ENCODE results near the gene TRAPPC6A. TPM values are rescaled to one million over a fixed set of nuclear protein-coding genes. Genes with fewer than 3 reads are reported as not detected.
A peak's percentile ranks its signal among the peaks of the same experiment; 100 is the strongest.

The TRAPPC6A gene
- total and polyA plus RNA-seq, 9 of the 15 experiments (the other 6 are each of a cell fraction or from before 2014, with no cell fraction given) = 0.82 to 23.6 (median 11.6) TPM

DNA sequence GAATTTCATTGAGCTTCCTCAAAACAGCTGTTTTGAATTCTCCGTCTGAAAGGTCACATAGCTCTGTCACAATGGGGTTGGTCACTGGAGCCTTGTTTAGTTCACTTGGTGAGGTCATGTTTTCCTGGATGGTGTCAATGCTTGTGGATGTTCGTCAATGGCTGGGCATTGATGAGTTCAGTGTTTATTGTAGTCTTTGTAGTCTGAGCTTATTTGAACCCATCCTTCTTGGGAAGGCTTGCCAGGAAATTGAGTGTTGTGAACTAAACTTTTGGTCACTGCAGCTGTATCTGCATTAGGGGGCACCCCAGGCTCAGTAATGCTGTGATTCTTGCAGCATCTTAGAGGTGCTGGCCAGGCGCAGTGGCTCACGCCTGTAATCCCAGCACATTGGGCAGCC, 22.5 kb upstream of the TRAPPC6A start:
- Histone ChIP-seq H3K27me3 (ENCODE audit: control insufficient read depth in 2 of 2, insufficient read depth in 2 of 2, low read length in 2 of 2) (peaks cover 0 to 5% of the 10 kb centered on the region in 2 experiments; a peak in 1 of 5 replicates), H3K4me3 (no peak overlapping the region), H3K4me1 (replicated peaks in 1 of 2; ENCODE audit: control insufficient read depth in 2 of 2, insufficient read depth in 2 of 2, low read length in 2 of 2) (no peaks in the 10 kb centered on the region; a peak in 2 of 5 replicates), H3K27ac (ENCODE audit: extremely low read depth, low read depth, low read length) (no peak overlapping the region), H3K9ac (ENCODE audit: insufficient read depth in 1 of 2, low read depth in 2 of 2, low read length in 2 of 2) (no peak overlapping the region), H4K20me1 (replicated peaks; ENCODE audit: control insufficient read depth, insufficient read depth, low read length) (no peaks in the 10 kb centered on the region), H3K9me3 (replicated peaks; ENCODE audit: control insufficient read depth, insufficient read depth, low read depth, low read length) (no peaks in the 10 kb centered on the region), H3K79me2 (ENCODE audit: control insufficient read depth, insufficient read depth, low read length) (no peaks in the 10 kb centered on the region), H3K36me3 (ENCODE audit: control insufficient read depth, insufficient read depth, low read length) (no peaks in the 10 kb centered on the region), H3K4me2 (ENCODE audit: insufficient read depth, low read length) (no peak overlapping the region), H2AFZ (ENCODE audit: low read depth, low read length) (no peak overlapping the region), H3K9me1 (ENCODE audit: control insufficient read depth, insufficient read depth, low read length) (no peaks in the 10 kb centered on the region)
- 25% methylated on average over 4 of the region's 4 CpGs for WGBS (ENCODE audit: insufficient coverage, low coverage, missing lambda C conversion rate)
- BruUV-seq (replicated peaks) = no TSS peak
- intact Hi-C loops (cut with micrococcal nuclease) (loop anchor here (1.0 to 2.0 kb wide), 2 partner anchors 48 to 138 kb away; no protein-coding TSS in a partner anchor), in situ Hi-C loops (cut with MboI) (loop anchor here (5.0 kb wide), 1 partner anchor 137 kb away; no protein-coding TSS in a partner anchor)
- FAIRE-seq (peak; percentile 78), DNase-seq (ENCODE audit: extremely low read depth in 1 of 4, low spot score in 3 of 4) (peak in 2 of 4 experiments; percentile 33 to 73), ATAC-seq (peak; percentile 87)
- CTCF ChIA-PET (ENCODE audit: low intra/inter-chr PET ratio) = interaction anchor here (1.4 to 2.1 kb wide), 3 partner anchors 48 to 278 kb away, joined by 7 to 8 read pairs (median 7); no protein-coding TSS in a partner anchor
- POLR2A ChIA-PET = interaction anchor here (0.6 to 1.2 kb wide), 4 partner anchors 18 to 470 kb away, joined by 3 to 5 read pairs (median 3); no protein-coding TSS in a partner anchor
- TF ChIP-seq, protein P1, sequence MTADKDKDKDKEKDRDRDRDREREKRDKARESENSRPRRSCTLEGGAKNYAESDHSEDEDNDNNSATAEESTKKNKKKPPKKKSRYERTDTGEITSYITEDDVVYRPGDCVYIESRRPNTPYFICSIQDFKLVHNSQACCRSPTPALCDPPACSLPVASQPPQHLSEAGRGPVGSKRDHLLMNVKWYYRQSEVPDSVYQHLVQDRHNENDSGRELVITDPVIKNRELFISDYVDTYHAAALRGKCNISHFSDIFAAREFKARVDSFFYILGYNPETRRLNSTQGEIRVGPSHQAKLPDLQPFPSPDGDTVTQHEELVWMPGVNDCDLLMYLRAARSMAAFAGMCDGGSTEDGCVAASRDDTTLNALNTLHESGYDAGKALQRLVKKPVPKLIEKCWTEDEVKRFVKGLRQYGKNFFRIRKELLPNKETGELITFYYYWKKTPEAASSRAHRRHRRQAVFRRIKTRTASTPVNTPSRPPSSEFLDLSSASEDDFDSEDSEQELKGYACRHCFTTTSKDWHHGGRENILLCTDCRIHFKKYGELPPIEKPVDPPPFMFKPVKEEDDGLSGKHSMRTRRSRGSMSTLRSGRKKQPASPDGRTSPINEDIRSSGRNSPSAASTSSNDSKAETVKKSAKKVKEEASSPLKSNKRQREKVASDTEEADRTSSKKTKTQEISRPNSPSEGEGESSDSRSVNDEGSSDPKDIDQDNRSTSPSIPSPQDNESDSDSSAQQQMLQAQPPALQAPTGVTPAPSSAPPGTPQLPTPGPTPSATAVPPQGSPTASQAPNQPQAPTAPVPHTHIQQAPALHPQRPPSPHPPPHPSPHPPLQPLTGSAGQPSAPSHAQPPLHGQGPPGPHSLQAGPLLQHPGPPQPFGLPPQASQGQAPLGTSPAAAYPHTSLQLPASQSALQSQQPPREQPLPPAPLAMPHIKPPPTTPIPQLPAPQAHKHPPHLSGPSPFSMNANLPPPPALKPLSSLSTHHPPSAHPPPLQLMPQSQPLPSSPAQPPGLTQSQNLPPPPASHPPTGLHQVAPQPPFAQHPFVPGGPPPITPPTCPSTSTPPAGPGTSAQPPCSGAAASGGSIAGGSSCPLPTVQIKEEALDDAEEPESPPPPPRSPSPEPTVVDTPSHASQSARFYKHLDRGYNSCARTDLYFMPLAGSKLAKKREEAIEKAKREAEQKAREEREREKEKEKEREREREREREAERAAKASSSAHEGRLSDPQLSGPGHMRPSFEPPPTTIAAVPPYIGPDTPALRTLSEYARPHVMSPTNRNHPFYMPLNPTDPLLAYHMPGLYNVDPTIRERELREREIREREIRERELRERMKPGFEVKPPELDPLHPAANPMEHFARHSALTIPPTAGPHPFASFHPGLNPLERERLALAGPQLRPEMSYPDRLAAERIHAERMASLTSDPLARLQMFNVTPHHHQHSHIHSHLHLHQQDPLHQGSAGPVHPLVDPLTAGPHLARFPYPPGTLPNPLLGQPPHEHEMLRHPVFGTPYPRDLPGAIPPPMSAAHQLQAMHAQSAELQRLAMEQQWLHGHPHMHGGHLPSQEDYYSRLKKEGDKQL (CRISPR knock-in tag; IDR thresholded peaks at IDR 0.05; ENCODE audit: borderline replicate concordance) = no peak
- TF ChIP-seq ARID2 (IDR thresholded peaks at IDR 0.05) (peak; percentile 73), DACH1 (IDR thresholded peaks at IDR 0.05; ENCODE audit: partially characterized antibody) (peak; percentile 59), SMC3 (conservative IDR thresholded peaks at IDR 0.05; ENCODE audit: insufficient read depth, low read depth, low read length) (peak; percentile 84), SMARCE1 (IDR thresholded peaks at IDR 0.05) (no peak), CC2D1A (IDR thresholded peaks at IDR 0.05) (0 out of 2 replicates have a peak, but pooled peaks have one; percentile 43), EP400 (IDR thresholded peaks at IDR 0.05) (no peak), JUND (IDR thresholded peaks at IDR 0.05; ENCODE audit: borderline replicate concordance, low read depth, low read length) (0 out of 2 replicates have a peak, but pooled peaks have one; percentile 10), JUND (tag; IDR thresholded peaks at IDR 0.05; ENCODE audit: borderline replicate concordance, low read depth, low read length) (no peak), STAT5A (IDR thresholded peaks at IDR 0.05; ENCODE audit: borderline replicate concordance, low read length) (no peak), L3MBTL2 (IDR thresholded peaks at IDR 0.05) (no peak), ZNF699 (CRISPR knock-in tag; IDR thresholded peaks at IDR 0.05; ENCODE audit: insufficient replicate concordance) (no peak)
- TF ChIP-seq, protein P2, sequence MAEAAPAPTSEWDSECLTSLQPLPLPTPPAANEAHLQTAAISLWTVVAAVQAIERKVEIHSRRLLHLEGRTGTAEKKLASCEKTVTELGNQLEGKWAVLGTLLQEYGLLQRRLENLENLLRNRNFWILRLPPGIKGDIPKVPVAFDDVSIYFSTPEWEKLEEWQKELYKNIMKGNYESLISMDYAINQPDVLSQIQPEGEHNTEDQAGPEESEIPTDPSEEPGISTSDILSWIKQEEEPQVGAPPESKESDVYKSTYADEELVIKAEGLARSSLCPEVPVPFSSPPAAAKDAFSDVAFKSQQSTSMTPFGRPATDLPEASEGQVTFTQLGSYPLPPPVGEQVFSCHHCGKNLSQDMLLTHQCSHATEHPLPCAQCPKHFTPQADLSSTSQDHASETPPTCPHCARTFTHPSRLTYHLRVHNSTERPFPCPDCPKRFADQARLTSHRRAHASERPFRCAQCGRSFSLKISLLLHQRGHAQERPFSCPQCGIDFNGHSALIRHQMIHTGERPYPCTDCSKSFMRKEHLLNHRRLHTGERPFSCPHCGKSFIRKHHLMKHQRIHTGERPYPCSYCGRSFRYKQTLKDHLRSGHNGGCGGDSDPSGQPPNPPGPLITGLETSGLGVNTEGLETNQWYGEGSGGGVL (CRISPR knock-in tag; IDR thresholded peaks at IDR 0.05) = no peak
- TF ChIP-seq, protein P3, sequence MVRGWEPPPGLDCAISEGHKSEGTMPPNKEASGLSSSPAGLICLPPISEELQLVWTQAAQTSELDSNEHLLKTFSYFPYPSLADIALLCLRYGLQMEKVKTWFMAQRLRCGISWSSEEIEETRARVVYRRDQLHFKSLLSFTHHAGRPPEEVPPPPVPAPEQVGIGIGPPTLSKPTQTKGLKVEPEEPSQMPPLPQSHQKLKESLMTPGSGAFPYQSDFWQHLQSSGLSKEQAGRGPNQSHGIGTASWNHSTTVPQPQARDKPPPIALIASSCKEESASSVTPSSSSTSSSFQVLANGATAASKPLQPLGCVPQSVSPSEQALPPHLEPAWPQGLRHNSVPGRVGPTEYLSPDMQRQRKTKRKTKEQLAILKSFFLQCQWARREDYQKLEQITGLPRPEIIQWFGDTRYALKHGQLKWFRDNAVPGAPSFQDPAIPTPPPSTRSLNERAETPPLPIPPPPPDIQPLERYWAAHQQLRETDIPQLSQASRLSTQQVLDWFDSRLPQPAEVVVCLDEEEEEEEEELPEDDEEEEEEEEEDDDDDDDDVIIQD (CRISPR knock-in tag; IDR thresholded peaks at IDR 0.05) = no peak

Data from K562 (cell line).